SK-N-SH (cell line): Measurements from ENCODE around the gene KIR2DL4.

Experiments used
- CHD2 ChIP-seq: fragments of 150-350 bp; IDR thresholded peaks from 2 replicates; pipeline ENCODE4 v1.6.1; 2018; ENCODE audit warnings: low read length; ENCODE audit not compliant: partially characterized antibody
- CTCF ChIP-seq: fragments of 200-600 bp; sonication (generic); IDR thresholded peaks from 2 replicates; pipeline ENCODE4 v1.6.1; 2017; ENCODE audit warnings: antibody characterized with exemption, mild to moderate bottlenecking, moderate library complexity
- EP300 ChIP-seq, 2 experiments: IDR thresholded peaks; 2 replicates each; pipeline versions ENCODE4 v1.4.0 to v1.6.1; 2012; ENCODE audit warnings: borderline replicate concordance in 1 of 2, low read depth in 1 of 2, low read length in 1 of 2
- EZH2phosphoT487 ChIP-seq: fragments of 200-600 bp; sonication (generic); IDR thresholded peaks from 2 replicates; pipeline ENCODE4 v1.6.1; 2017; ENCODE audit warnings: low read depth, mixed run types, mild to moderate bottlenecking, antibody characterized with exemption, moderate library complexity, borderline replicate concordance
- FOSL2 ChIP-seq: IDR thresholded peaks from 2 replicates; pipeline ENCODE4 v1.4.0; 2012; ENCODE audit warnings: low read depth, mild to moderate bottlenecking, moderate library complexity, borderline replicate concordance
- GABPA ChIP-seq: IDR thresholded peaks from 2 replicates; pipeline ENCODE4 v1.4.0; 2012; ENCODE audit warnings: low read depth, mild to moderate bottlenecking
- POLR2AphosphoS5 ChIP-seq: IDR thresholded peaks from 2 replicates; pipeline ENCODE4 v1.6.1; 2012; ENCODE audit warnings: low read depth, low read length
- REST ChIP-seq: IDR thresholded peaks from 2 replicates; pipeline ENCODE4 v1.6.1; 2012; ENCODE audit warnings: mild to moderate bottlenecking, low read depth, low read length, moderate library complexity
- RFX5 ChIP-seq: IDR thresholded peaks from 2 replicates; pipeline ENCODE4 v1.6.1; 2012; ENCODE audit warnings: mild to moderate bottlenecking, improper control_type of control experiment, low read length
- RXRA ChIP-seq: IDR thresholded peaks from 2 replicates; pipeline ENCODE4 v1.4.0; 2012; ENCODE audit warnings: low read depth, mild to moderate bottlenecking, borderline replicate concordance
- SMC3 ChIP-seq: IDR thresholded peaks from 2 replicates; pipeline ENCODE4 v1.6.1; 2012; ENCODE audit warnings: low read depth, low read length, improper control_type of control experiment
- TCF12 ChIP-seq: IDR thresholded peaks from 2 replicates; pipeline ENCODE4 v1.4.0; 2012
- TEAD4 ChIP-seq: IDR thresholded peaks from 2 replicates; pipeline ENCODE4 v1.4.0; 2012; ENCODE audit warnings: mild to moderate bottlenecking, borderline replicate concordance; ENCODE audit not compliant: insufficient read depth
- TF ChIP-seq, protein P1 (sequence below): fragments of 150-350 bp; IDR thresholded peaks from 2 replicates; pipeline ENCODE4 v1.6.1; 2016; ENCODE audit warnings: mild to moderate bottlenecking, low read depth, low read length

DNA sequence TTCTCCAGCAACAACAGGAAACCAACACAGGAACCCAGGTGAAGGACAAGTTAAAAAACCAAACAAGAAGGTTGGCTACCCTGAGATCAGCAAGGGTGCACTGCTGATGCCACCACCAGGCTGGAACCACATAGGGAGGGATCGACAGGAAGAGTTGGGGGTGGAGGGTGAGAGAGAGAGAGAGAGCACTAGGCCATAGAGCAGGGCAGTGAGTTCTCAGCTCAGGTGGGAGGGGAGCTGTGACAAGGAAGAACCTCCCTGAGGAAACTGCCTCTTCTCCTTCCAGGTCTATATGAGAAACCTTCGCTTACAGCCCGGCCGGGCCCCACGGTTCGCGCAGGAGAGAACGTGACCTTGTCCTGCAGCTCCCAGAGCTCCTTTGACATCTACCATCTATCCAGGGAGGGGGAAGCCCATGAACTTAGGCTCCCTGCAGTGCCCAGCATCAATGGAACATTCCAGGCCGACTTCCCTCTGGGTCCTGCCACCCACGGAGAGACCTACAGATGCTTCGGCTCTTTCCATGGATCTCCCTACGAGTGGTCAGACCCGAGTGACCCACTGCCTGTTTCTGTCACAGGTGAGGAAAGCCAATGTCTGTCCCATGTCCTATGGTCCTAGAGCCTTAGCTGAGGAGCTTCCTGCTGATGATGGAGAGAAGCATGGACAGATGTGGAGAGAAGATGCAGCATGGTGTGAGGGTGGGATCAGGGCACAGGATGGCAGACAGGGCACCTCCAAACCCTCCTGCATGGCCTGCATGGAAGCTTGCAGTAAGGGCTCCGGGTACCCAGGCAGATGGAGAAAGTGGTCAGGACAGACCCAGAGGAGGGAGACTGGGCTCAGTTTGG lies 2.5 kb downstream of the KIR2DL4 start:
- TF ChIP-seq POLR2AphosphoS5 (no peak), CTCF (no peak), SMC3 (no peak), CHD2 (no peak), EP300 (IDR thresholded peaks at IDR 0.05; ENCODE audit: borderline replicate concordance in 1 of 2, low read depth in 1 of 2, low read length in 1 of 2) (no peak), FOSL2 (no peak), REST (no peak), RXRA (no peak), TCF12 (no peak), TEAD4 (no peak), GABPA (no peak), EZH2phosphoT487 (no peak), RFX5 (no peak)
- TF ChIP-seq, protein P1, sequence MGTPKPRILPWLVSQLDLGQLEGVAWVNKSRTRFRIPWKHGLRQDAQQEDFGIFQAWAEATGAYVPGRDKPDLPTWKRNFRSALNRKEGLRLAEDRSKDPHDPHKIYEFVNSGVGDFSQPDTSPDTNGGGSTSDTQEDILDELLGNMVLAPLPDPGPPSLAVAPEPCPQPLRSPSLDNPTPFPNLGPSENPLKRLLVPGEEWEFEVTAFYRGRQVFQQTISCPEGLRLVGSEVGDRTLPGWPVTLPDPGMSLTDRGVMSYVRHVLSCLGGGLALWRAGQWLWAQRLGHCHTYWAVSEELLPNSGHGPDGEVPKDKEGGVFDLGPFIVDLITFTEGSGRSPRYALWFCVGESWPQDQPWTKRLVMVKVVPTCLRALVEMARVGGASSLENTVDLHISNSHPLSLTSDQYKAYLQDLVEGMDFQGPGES: no peak
